Activated CD8-positive, alpha-beta T cell treated with anti-CD3 and anti-CD28 coated beads, Interleukin-2, amount 10 ng/mL, durations not matched to agents 7 days and 5 days (primary cell): ENCODE data around the gene RFX5. TPM values are rescaled to one million over a fixed set of nuclear protein-coding genes. Genes with fewer than 3 reads are reported as not detected.

ENCODE experiments used
- ATAC-seq: fragments of 150-1000 bp; cut with Tn5 transposase; one replicate; pipeline ENCODE4 v1.10.0; 2021; ENCODE audit warnings: moderate library complexity
- CTCF ChIA-PET: fragments of 350-600 bp; sonication (Branson Sonifier 250); formaldehyde crosslinking; loops from one replicate; lab custom pipeline; 2021; ENCODE audit warnings: antibody characterized with exemption; lab: Charles Lee
- POLR2A ChIA-PET: fragments of 350-600 bp; sonication (Branson Sonifier 250); formaldehyde crosslinking; loops from one replicate; lab custom pipeline; 2021; ENCODE audit warnings: antibody characterized with exemption; lab: Charles Lee
- DNase-seq: peaks from one replicate; pipeline ENCODE4 v3.0.0-alpha.2; 2020
- H3K27ac Mint-ChIP-seq: one replicate; pipeline ENCODE4 v1.8.0; 2021; ENCODE audit warnings: mild to moderate bottlenecking, mixed read lengths
- H3K27me3 Mint-ChIP-seq: one replicate; pipeline ENCODE4 v1.8.0; 2021; ENCODE audit warnings: low read depth, mixed read lengths
- H3K36me3 Mint-ChIP-seq: one replicate; pipeline ENCODE4 v1.8.0; 2021; ENCODE audit warnings: low read depth, mixed read lengths
- H3K4me1 Mint-ChIP-seq: one replicate; pipeline ENCODE4 v1.8.0; 2021; ENCODE audit warnings: low read depth, mixed read lengths
- H3K4me3 Mint-ChIP-seq: one replicate; pipeline ENCODE4 v1.8.0; 2021; ENCODE audit warnings: mild to moderate bottlenecking, mixed read lengths
- H3K9me3 Mint-ChIP-seq: one replicate; pipeline ENCODE4 v1.8.0; 2022; ENCODE audit warnings: mixed read lengths; ENCODE audit not compliant: insufficient read depth
- total RNA-seq, 2 experiments: library from RNA; stranded (reverse); gene quantifications; one replicate each; pipeline ENCODE4 v1.2.3, GENCODE V29; 2021

Gene RFX5
- total RNA-seq, 2 experiments from 2014 or later, result 59.3 to 63.9 TPM

GRCh38 chr1:151336556-151336955 lies 10.5 kb downstream of the RFX5 start:
- ATAC-seq, result no peak
- H3K27me3 Mint-ChIP-seq, result no peaks in the 10 kb centered on the region
- no peaks in the 10 kb centered on the region for H3K9me3 Mint-ChIP-seq
- peaks cover 2% of the 10 kb centered on the region for H3K36me3 Mint-ChIP-seq
- no peak overlapping the region for H3K4me3 Mint-ChIP-seq
- CTCF ChIA-PET, result interaction anchor here (1.3 kb wide), 1 partner anchor 36 kb away, joined by 5 read pairs; no protein-coding TSS in a partner anchor
- DNase-seq, result no peak
- no peak overlapping the region for H3K27ac Mint-ChIP-seq
- POLR2A ChIA-PET, result interaction anchor here (1.6 kb wide), 1 partner anchor 9 kb away, joined by 5 read pairs; the partner anchor contains the start of gene PI4KB
- H3K4me1 Mint-ChIP-seq, result peaks cover 10% of the 10 kb centered on the region

- no peak for ATAC-seq
- Mint-ChIP-seq H3K4me1 (peaks cover 3% of the 10 kb centered on the region), H3K36me3 (peaks cover under 1% of the 10 kb centered on the region), H3K9me3 (no peaks in the 10 kb centered on the region), H3K4me3 (no peak overlapping the region), H3K27me3 (no peaks in the 10 kb centered on the region), H3K27ac (no peak overlapping the region)
- CTCF ChIA-PET, result interaction anchor here (0.8 kb wide), 1 partner anchor 54 kb away, joined by 4 read pairs; no protein-coding TSS in a partner anchor
- POLR2A ChIA-PET, result interaction anchor here (0.7 kb wide), 1 partner anchor 48 kb away, joined by 3 read pairs; no protein-coding TSS in a partner anchor
- DNase-seq, result no peak
Observed at GRCh38 chr1:151334822-151335221, 12.2 kb downstream of the RFX5 start.

GRCh38 chr1:151327903-151328674 lies 19.0 kb downstream of the RFX5 start:
- ChIA-PET POLR2A (interaction anchor here (0.6 to 2.8 kb wide), 14 partner anchors 8 to 988 kb away, joined by 3 to 29 read pairs (median 6); partner anchors contain the start of genes CGN, MRPL9, PSMB4 and PSMD4), CTCF (interaction anchor here (0.6 to 7.2 kb wide), 14 partner anchors 10 to 228 kb away, joined by 3 to 104 read pairs (median 8); partner anchors contain the start of gene PSMB4)
- Mint-ChIP-seq H3K27me3 (no peaks in the 10 kb centered on the region), H3K4me3 (peak overlapping the region; percentile 86), H3K4me1 (peaks cover 32% of the 10 kb centered on the region), H3K27ac (peak overlapping the region; percentile 97), H3K9me3 (no peaks in the 10 kb centered on the region), H3K36me3 (peaks cover 29% of the 10 kb centered on the region)
- ATAC-seq, result peak; percentile 22
- peak; percentile 32 for DNase-seq

- no peaks in the 10 kb centered on the region for H3K9me3 Mint-ChIP-seq
- peak; percentile 97 for ATAC-seq
- peak within 1 kb of the TSS; percentile 86 for H3K4me3 Mint-ChIP-seq
- peak; percentile 96 for DNase-seq
- peaks cover 34% of the 10 kb centered on the region for H3K4me1 Mint-ChIP-seq
- H3K27me3 Mint-ChIP-seq, result no peaks in the 10 kb centered on the region
- H3K36me3 Mint-ChIP-seq, result peaks cover 33% of the 10 kb centered on the region
- ChIA-PET CTCF (interaction anchor here (0.6 to 7.2 kb wide), 17 partner anchors 11 to 266 kb away, joined by 3 to 104 read pairs (median 6); partner anchors contain the start of gene PSMB4), POLR2A (interaction anchor here (0.6 to 2.8 kb wide), 17 partner anchors 9 to 436 kb away, joined by 3 to 29 read pairs (median 5); partner anchors contain the start of genes MRPL9, PSMB4, PSMD4 and RFX5)
- H3K27ac Mint-ChIP-seq, result peak within 1 kb of the TSS; percentile 97
Observed at GRCh38 chr1:151327223-151327902, 19.7 kb downstream of the RFX5 start, which contains the start of gene PI4KB. Gene PI4KB, minus strand, starts transcription at chr1:151327416. Its CDS starts 10,935 bp downstream, at chr1:151316481.

- ATAC-seq, result peak; percentile 40
- Mint-ChIP-seq H3K9me3 (no peaks in the 10 kb centered on the region), H3K4me1 (peaks cover 34% of the 10 kb centered on the region), H3K27ac (peak overlapping the region; percentile 97), H3K4me3 (peak overlapping the region; percentile 86), H3K36me3 (peaks cover 34% of the 10 kb centered on the region), H3K27me3 (no peaks in the 10 kb centered on the region)
- ChIA-PET CTCF (interaction anchor here (0.9 to 7.2 kb wide), 12 partner anchors 10 to 267 kb away, joined by 3 to 104 read pairs (median 8); partner anchors contain the start of gene PSMB4), POLR2A (interaction anchor here (0.9 to 2.8 kb wide), 13 partner anchors 10 to 73 kb away, joined by 3 to 29 read pairs (median 5); partner anchors contain the start of genes PSMB4, PSMD4, RFX5 and SELENBP1)
- DNase-seq, result peak; percentile 59
Observed at GRCh38 chr1:151326619-151327222, 20.3 kb downstream of the RFX5 start.

GRCh38 chr1:151325646-151326429 lies 21.2 kb downstream of the RFX5 start:
- H3K27ac Mint-ChIP-seq, result peak overlapping the region; percentile 97
- H3K9me3 Mint-ChIP-seq, result no peaks in the 10 kb centered on the region
- ChIA-PET CTCF (interaction anchor here (0.7 to 2.9 kb wide), 6 partner anchors 12 to 74 kb away, joined by 3 to 19 read pairs (median 12); no protein-coding TSS in a partner anchor), POLR2A (interaction anchor here (1.1 to 2.8 kb wide), 5 partner anchors 9 to 24 kb away, joined by 4 to 17 read pairs (median 10); partner anchors contain the start of gene RFX5)
- peaks cover 35% of the 10 kb centered on the region for H3K4me1 Mint-ChIP-seq
- DNase-seq, result no peak
- H3K4me3 Mint-ChIP-seq, result peak overlapping the region; percentile 86
- no peaks in the 10 kb centered on the region for H3K27me3 Mint-ChIP-seq
- peaks cover 37% of the 10 kb centered on the region for H3K36me3 Mint-ChIP-seq
- no peak for ATAC-seq

- no peak overlapping the region for H3K27ac Mint-ChIP-seq
- ChIA-PET CTCF (interaction anchor here (0.7 to 1.8 kb wide), 2 partner anchors 15 to 73 kb away, joined by 3 to 14 read pairs; no protein-coding TSS in a partner anchor), POLR2A (interaction anchor here (1.1 kb wide), 1 partner anchor 9 kb away, joined by 4 read pairs; no protein-coding TSS in a partner anchor)
- ATAC-seq (no peak), DNase-seq (no peak)
- H3K4me1 Mint-ChIP-seq, result peaks cover 40% of the 10 kb centered on the region
- H3K36me3 Mint-ChIP-seq, result peaks cover 43% of the 10 kb centered on the region
- H3K4me3 Mint-ChIP-seq, result no peak overlapping the region
- no peaks in the 10 kb centered on the region for H3K27me3 Mint-ChIP-seq
- H3K9me3 Mint-ChIP-seq, result no peaks in the 10 kb centered on the region
Observed at GRCh38 chr1:151325231-151325630, 21.8 kb downstream of the RFX5 start.

- Mint-ChIP-seq H3K36me3 (peaks cover 45% of the 10 kb centered on the region), H3K4me1 (peaks cover 42% of the 10 kb centered on the region), H3K4me3 (no peak overlapping the region), H3K27ac (no peak overlapping the region), H3K27me3 (no peaks in the 10 kb centered on the region), H3K9me3 (no peaks in the 10 kb centered on the region)
- ATAC-seq, result no peak
- CTCF ChIA-PET, result interaction anchor here (0.7 to 1.8 kb wide), 3 partner anchors 16 to 272 kb away, joined by 3 to 14 read pairs (median 4); no protein-coding TSS in a partner anchor
- POLR2A ChIA-PET, result interaction anchor here (0.6 to 1.3 kb wide), 3 partner anchors 11 to 405 kb away, joined by 3 to 4 read pairs (median 3); no protein-coding TSS in a partner anchor
- DNase-seq, result no peak
Observed at GRCh38 chr1:151324390-151324930, 22.6 kb downstream of the RFX5 start.

- H3K36me3 Mint-ChIP-seq, result peaks cover 48% of the 10 kb centered on the region
- ATAC-seq (no peak), DNase-seq (no peak)
- H3K4me1 Mint-ChIP-seq, result peaks cover 10% of the 10 kb centered on the region
- H3K27me3 Mint-ChIP-seq, result no peaks in the 10 kb centered on the region
- POLR2A ChIA-PET, result no interaction called here
- CTCF ChIA-PET, result interaction anchor here (3.4 kb wide), 1 partner anchor 21 kb away, joined by 15 read pairs; no protein-coding TSS in a partner anchor
- H3K27ac Mint-ChIP-seq, result no peak overlapping the region
- H3K9me3 Mint-ChIP-seq, result no peaks in the 10 kb centered on the region
- H3K4me3 Mint-ChIP-seq, result no peak overlapping the region
Observed at GRCh38 chr1:151318975-151319374, 28.1 kb downstream of the RFX5 start.
